ENCODE measurements around the gene CELSR1. TPM values are rescaled to one million over a fixed set of nuclear protein-coding genes. Genes with fewer than 3 reads are reported as not detected.

The CELSR1 gene
- total RNA-seq, 3 donors from 2014 or later, result 0.96 to 36.7 (median 21.2) TPM

GRCh38 chr22:46500201-46500600 lies 37.2 kb downstream of the CELSR1 start:
- TF ChIP-seq CTCF (IDR thresholded peaks at IDR 0.05) (no peak), POLR2AphosphoS5 (IDR thresholded peaks at IDR 0.05) (no peak), POLR2A (IDR thresholded peaks at IDR 0.05) (no peak)
- no peaks in the 10 kb centered on the region for H3K4me1 ChIP-seq
- no peak for DNase-seq (ENCODE audit: low spot score in 2 of 2)
- no peaks in the 10 kb centered on the region for H3K27me3 ChIP-seq
- no peaks in the 10 kb centered on the region for H3K9me3 ChIP-seq
- intact Hi-C loops (cut with DNase I; ENCODE audit: low total_unique reads), result no loop called here
- no peak overlapping the region for H3K27ac ChIP-seq
- no peak overlapping the region for H3K4me3 ChIP-seq
- no peaks in the 10 kb centered on the region for H3K36me3 ChIP-seq

GRCh38 chr22:46499805-46500189 lies 37.6 kb downstream of the CELSR1 start:
- no peaks in the 10 kb centered on the region for H3K36me3 ChIP-seq
- H3K27me3 ChIP-seq, result no peaks in the 10 kb centered on the region
- intact Hi-C loops (cut with DNase I; ENCODE audit: low total_unique reads), result loop anchor here (10.0 kb wide), 1 partner anchor 495 kb away; no protein-coding TSS in a partner anchor
- TF ChIP-seq CTCF (IDR thresholded peaks at IDR 0.05) (no peak), POLR2A (IDR thresholded peaks at IDR 0.05) (no peak), POLR2AphosphoS5 (IDR thresholded peaks at IDR 0.05) (no peak)
- no peak overlapping the region for H3K27ac ChIP-seq
- no peak overlapping the region for H3K4me3 ChIP-seq
- no peaks in the 10 kb centered on the region for H3K4me1 ChIP-seq
- H3K9me3 ChIP-seq, result no peaks in the 10 kb centered on the region
- DNase-seq (ENCODE audit: low spot score in 2 of 2), result no peak

- intact Hi-C loops (cut with DNase I; ENCODE audit: low total_unique reads), result loop anchor here (10.0 kb wide), 1 partner anchor 503 kb away; no protein-coding TSS in a partner anchor
- H3K36me3 ChIP-seq, result no peaks in the 10 kb centered on the region
Observed at GRCh38 chr22:46491946-46492345, 45.5 kb downstream of the CELSR1 start.

GRCh38 chr22:46490538-46490937 lies 46.9 kb downstream of the CELSR1 start:
- TF ChIP-seq POLR2AphosphoS5 (IDR thresholded peaks at IDR 0.05) (no peak), POLR2A (IDR thresholded peaks at IDR 0.05) (no peak), CTCF (IDR thresholded peaks at IDR 0.05) (no peak)
- Histone ChIP-seq H3K4me1 (no peaks in the 10 kb centered on the region), H3K27ac (no peak overlapping the region), H3K9me3 (no peaks in the 10 kb centered on the region), H3K27me3 (no peaks in the 10 kb centered on the region), H3K4me3 (no peak overlapping the region), H3K36me3 (no peaks in the 10 kb centered on the region)
- intact Hi-C loops (cut with DNase I; ENCODE audit: low total_unique reads), result loop anchor here (10.0 kb wide), 1 partner anchor 504 kb away; no protein-coding TSS in a partner anchor
- DNase-seq (ENCODE audit: low spot score in 2 of 2), result no peak

More at GRCh38 chr22:46491946-46492345, 45.5 kb downstream of the CELSR1 start:
- Histone ChIP-seq H3K9me3 (no peaks in the 10 kb centered on the region), H3K27me3 (no peaks in the 10 kb centered on the region), H3K27ac (peak overlapping the region; percentile 36 to 50), H3K4me1 (no peaks in the 10 kb centered on the region), H3K4me3 (no peak overlapping the region)
- TF ChIP-seq CTCF (IDR thresholded peaks at IDR 0.05) (no peak), POLR2AphosphoS5 (IDR thresholded peaks at IDR 0.05) (no peak), POLR2A (IDR thresholded peaks at IDR 0.05) (no peak)
- peak; percentile 59 to 85 for DNase-seq (ENCODE audit: low spot score in 2 of 2)

- TF ChIP-seq CTCF (IDR thresholded peaks at IDR 0.05) (no peak), POLR2A (IDR thresholded peaks at IDR 0.05) (no peak), POLR2AphosphoS5 (IDR thresholded peaks at IDR 0.05) (no peak)
- H3K27ac ChIP-seq, result no peak overlapping the region
- intact Hi-C loops (cut with DNase I; ENCODE audit: low total_unique reads), result no loop called here
- no peaks in the 10 kb centered on the region for H3K9me3 ChIP-seq
- DNase-seq (ENCODE audit: low spot score in 2 of 2), result no peak
- no peak overlapping the region for H3K4me3 ChIP-seq
- no peaks in the 10 kb centered on the region for H3K36me3 ChIP-seq
- no peaks in the 10 kb centered on the region for H3K4me1 ChIP-seq
- H3K27me3 ChIP-seq, result no peaks in the 10 kb centered on the region
Observed at GRCh38 chr22:46486996-46487717, 50.3 kb downstream of the CELSR1 start.
